DOHH2 (cell line): ENCODE measurements around the gene FOXC2.

Experiments
- CTCF ChIP-seq: fragments of 200-600 bp; sonication (generic); IDR thresholded peaks from one replicate; pipeline ENCODE4 v1.5.1; 2014; ENCODE audit warnings: antibody characterized with exemption, mild to moderate bottlenecking, low read depth, low read length; ENCODE audit not compliant: poor library complexity, severe bottlenecking
- EZH2phosphoT487 ChIP-seq: fragments of 200-600 bp; sonication (generic); IDR thresholded peaks from 2 replicates; pipeline ENCODE4 v1.6.1; 2017; ENCODE audit warnings: borderline replicate concordance, mild to moderate bottlenecking, antibody characterized with exemption, low read length, moderate library complexity, mixed read lengths

GRCh38 chr16:86575754-86576557 is 9.3 kb downstream of the FOXC2 start:
- TF ChIP-seq CTCF (no peak), EZH2phosphoT487 (no peak)
